Left lung (tissue), 10 donors: ENCODE data around the gene NSMCE3. TPM values are rescaled to one million over a fixed set of nuclear protein-coding genes. Genes with fewer than 3 reads are reported as not detected.

Source experiments
- ATAC-seq: fragments of 200-7000 bp; cut with Tn5 transposase; one replicate; pipeline ENCODE4 v1.9.1; 2020; ENCODE audit warnings: moderate library complexity
- DNase-seq, 4 donors: peaks; one replicate each; pipeline ENCODE4 v3.0.0-alpha.2; 2013 to 2020
- H3K27ac ChIP-seq, 2 donors: fragments of 200-600 bp; sonication (generic) in 1 of 2; one replicate each; pipeline versions ENCODE4 v1.5.0 to v1.8.0; 2020 to 2021
- H3K27me3 ChIP-seq, 2 donors: fragments of 200-600 bp; sonication (generic) in 1 of 2; one replicate each; pipeline versions ENCODE4 v1.5.0 to v1.8.0; 2020 to 2021
- H3K36me3 ChIP-seq, 2 donors: fragments of 200-600 bp; sonication (generic) in 1 of 2; one replicate each; pipeline versions ENCODE4 v1.5.0 to v1.8.0; 2020 to 2021
- H3K4me1 ChIP-seq, 2 donors: fragments of 200-600 bp; one replicate each; pipeline ENCODE4 v1.8.0; 2021
- H3K4me3 ChIP-seq, 2 donors: fragments of 200-600 bp; sonication (generic) in 1 of 2; one replicate each; pipeline versions ENCODE4 v1.5.0 to v1.8.0; 2020 to 2021; ENCODE audit warnings: mild to moderate bottlenecking in 1 of 2
- H3K9me3 ChIP-seq, 2 donors: fragments of 200-600 bp; sonication (generic) in 1 of 2; one replicate each; pipeline versions ENCODE4 v1.5.0 to v1.8.0; 2020 to 2021
- intact Hi-C, 2 donors: fragments of 100-400 bp; cut with DNase I; formaldehyde crosslinking; loops; one replicate each; pipeline versions ENCODE4 v1.11.2 to v1.14.2; 2022
- polyA plus RNA-seq, 6 donors: library from polyadenylated mRNA; unstranded; fragments of 120-200 nt; gene quantifications; one replicate each; pipeline ENCODE4 v1.2.1, GENCODE V29; 2013; ENCODE audit not compliant: insufficient read length in 6 of 6
- total RNA-seq, 2 donors: library from RNA; stranded (reverse); fragmentation: NEBNext Ultra II Directional; extraction: Animal tissue kit (Norgen Biotek cat#: 25700); gene quantifications; one replicate each; pipeline ENCODE4 v1.2.1, GENCODE V29; 2021
- TF ChIP-seq, protein P1 (sequence below), 2 donors: fragments of 200-600 bp; sonication (generic) in 1 of 2; IDR thresholded peaks; one replicate each; pipeline versions ENCODE4 v1.5.0 to v1.8.0; 2021; ENCODE audit warnings: antibody characterized with exemption in 2 of 2
- donor health status: DM: no; HTN: yes; CAD: no.
- donor health status: DM: no; HTN: no; CAD: no.

Gene NSMCE3
- total and polyA plus RNA-seq, 8 donors = 5.8 to 9.1 (median 7.3) TPM

DNA sequence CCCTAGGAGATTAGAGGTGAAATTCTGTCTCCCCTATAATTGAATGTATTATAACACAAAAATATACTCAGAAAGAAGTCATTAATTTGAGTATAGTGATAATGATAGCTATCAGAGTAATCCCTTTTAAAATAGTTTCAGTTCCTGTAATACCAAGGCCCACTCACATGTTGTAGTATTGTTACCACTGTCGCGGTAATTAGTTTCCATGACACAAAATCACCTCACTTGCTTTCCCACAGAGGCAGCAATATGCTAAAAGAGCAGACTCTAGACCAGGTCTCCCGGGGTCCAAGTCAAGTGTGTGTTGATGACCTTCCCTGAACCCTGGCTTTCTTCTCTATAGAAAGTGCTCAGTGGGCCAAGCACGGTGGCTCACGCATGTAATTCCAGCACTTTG lies 39.5 kb upstream of the NSMCE3 start:
- Histone ChIP-seq H3K9me3 (no peaks in the 10 kb centered on the region), H3K4me3 (no peak overlapping the region), H3K36me3 (no peaks in the 10 kb centered on the region), H3K27me3 (no peaks in the 10 kb centered on the region), H3K4me1 (no peaks in the 10 kb centered on the region), H3K27ac (no peak overlapping the region)
- DNase-seq (no peak), ATAC-seq (no peak)
- TF ChIP-seq, protein P1, sequence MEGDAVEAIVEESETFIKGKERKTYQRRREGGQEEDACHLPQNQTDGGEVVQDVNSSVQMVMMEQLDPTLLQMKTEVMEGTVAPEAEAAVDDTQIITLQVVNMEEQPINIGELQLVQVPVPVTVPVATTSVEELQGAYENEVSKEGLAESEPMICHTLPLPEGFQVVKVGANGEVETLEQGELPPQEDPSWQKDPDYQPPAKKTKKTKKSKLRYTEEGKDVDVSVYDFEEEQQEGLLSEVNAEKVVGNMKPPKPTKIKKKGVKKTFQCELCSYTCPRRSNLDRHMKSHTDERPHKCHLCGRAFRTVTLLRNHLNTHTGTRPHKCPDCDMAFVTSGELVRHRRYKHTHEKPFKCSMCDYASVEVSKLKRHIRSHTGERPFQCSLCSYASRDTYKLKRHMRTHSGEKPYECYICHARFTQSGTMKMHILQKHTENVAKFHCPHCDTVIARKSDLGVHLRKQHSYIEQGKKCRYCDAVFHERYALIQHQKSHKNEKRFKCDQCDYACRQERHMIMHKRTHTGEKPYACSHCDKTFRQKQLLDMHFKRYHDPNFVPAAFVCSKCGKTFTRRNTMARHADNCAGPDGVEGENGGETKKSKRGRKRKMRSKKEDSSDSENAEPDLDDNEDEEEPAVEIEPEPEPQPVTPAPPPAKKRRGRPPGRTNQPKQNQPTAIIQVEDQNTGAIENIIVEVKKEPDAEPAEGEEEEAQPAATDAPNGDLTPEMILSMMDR (IDR thresholded peaks at IDR 0.05) = no peak
- intact Hi-C loops = no loop called here

GRCh38 chr15:29308299-29308698 lies 38.7 kb upstream of the NSMCE3 start:
- DNase-seq (no peak), ATAC-seq (no peak)

GRCh38 chr15:29305556-29305955 lies 35.9 kb upstream of the NSMCE3 start:
- H3K36me3 ChIP-seq = no peaks in the 10 kb centered on the region
- no peak for DNase-seq
- H3K27ac ChIP-seq = no peak overlapping the region
- intact Hi-C loops = no loop called here
- H3K9me3 ChIP-seq = no peaks in the 10 kb centered on the region
- no peak overlapping the region for H3K4me3 ChIP-seq
- no peaks in the 10 kb centered on the region for H3K27me3 ChIP-seq
- ATAC-seq = no peak
- no peaks in the 10 kb centered on the region for H3K4me1 ChIP-seq
- TF ChIP-seq, protein P1 (IDR thresholded peaks at IDR 0.05) = no peak

More at GRCh38 chr15:29308299-29308698, 38.7 kb upstream of the NSMCE3 start:
- Histone ChIP-seq H3K36me3 (no peaks in the 10 kb centered on the region), H3K4me1 (no peaks in the 10 kb centered on the region), H3K27me3 (no peaks in the 10 kb centered on the region), H3K4me3 (no peak overlapping the region), H3K27ac (no peak overlapping the region), H3K9me3 (no peaks in the 10 kb centered on the region)
- intact Hi-C loops = no loop called here
- TF ChIP-seq, protein P1 (IDR thresholded peaks at IDR 0.05) = no peak

- Histone ChIP-seq H3K36me3 (no peaks in the 10 kb centered on the region), H3K27me3 (no peaks in the 10 kb centered on the region), H3K27ac (no peak overlapping the region), H3K4me1 (no peaks in the 10 kb centered on the region), H3K9me3 (no peaks in the 10 kb centered on the region), H3K4me3 (no peak overlapping the region)
- ATAC-seq (no peak), DNase-seq (no peak)
- intact Hi-C loops = no loop called here
- TF ChIP-seq, protein P1 (IDR thresholded peaks at IDR 0.05) = no peak
Observed at GRCh38 chr15:29302871-29303270, 33.2 kb upstream of the NSMCE3 start.

GRCh38 chr15:29299784-29300183 lies 30.2 kb upstream of the NSMCE3 start:
- Histone ChIP-seq H3K4me3 (no peak overlapping the region), H3K4me1 (no peaks in the 10 kb centered on the region), H3K27me3 (no peaks in the 10 kb centered on the region), H3K36me3 (no peaks in the 10 kb centered on the region), H3K27ac (no peak overlapping the region), H3K9me3 (no peaks in the 10 kb centered on the region)
- no peak for ATAC-seq
- TF ChIP-seq, protein P1 (IDR thresholded peaks at IDR 0.05) = no peak
- no peak for DNase-seq
- intact Hi-C loops = no loop called here
